GDM1 (cell line): ENCODE data around the gene HOXD4.

Experiments
- DNase-seq: peaks from one replicate; lab custom pipeline; 2025; lab: John Stamatoyannopoulos, UW

HOXD4 gene

DNA sequence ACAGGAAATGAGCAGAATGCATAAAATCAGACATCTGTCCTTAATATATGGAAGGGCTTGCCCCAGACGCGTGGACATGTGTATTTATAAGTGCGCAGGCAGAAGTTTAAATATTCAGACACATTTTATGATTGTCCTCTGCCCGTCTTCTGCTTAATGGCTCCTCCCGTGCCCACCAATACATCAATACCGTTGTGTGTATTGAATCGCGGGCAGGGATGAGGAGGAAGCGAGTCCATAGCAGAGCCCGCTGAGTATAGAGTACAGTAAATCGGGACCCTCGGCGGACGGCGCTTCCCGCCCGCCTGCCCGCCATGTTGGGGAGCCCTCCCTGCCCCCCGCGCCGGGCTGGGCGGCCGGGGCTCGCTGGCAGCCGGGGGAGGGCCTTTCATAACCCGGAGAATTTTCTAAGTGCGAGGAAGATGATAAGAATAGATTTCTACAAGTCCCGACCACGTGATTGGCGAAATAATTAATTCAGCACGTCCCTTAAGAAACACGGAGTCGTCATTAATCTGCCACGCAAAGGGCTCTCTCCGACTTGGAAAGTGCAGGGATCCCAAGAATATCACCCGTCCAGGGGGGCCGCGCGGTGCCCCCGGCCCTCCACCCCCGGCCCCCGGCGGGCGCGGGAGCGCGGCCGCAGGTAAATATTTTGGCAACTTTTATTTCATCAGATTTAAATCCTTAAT lies 5.6 kb downstream of the HOXD4 start, which contains the start of gene HOXD3:
HOXD3 (plus strand) TSS at position 501 of the 692 bp plus-strand sequence. CDS start 11,808 bp downstream, outside the sequence.
- no peak for DNase-seq

DNA sequence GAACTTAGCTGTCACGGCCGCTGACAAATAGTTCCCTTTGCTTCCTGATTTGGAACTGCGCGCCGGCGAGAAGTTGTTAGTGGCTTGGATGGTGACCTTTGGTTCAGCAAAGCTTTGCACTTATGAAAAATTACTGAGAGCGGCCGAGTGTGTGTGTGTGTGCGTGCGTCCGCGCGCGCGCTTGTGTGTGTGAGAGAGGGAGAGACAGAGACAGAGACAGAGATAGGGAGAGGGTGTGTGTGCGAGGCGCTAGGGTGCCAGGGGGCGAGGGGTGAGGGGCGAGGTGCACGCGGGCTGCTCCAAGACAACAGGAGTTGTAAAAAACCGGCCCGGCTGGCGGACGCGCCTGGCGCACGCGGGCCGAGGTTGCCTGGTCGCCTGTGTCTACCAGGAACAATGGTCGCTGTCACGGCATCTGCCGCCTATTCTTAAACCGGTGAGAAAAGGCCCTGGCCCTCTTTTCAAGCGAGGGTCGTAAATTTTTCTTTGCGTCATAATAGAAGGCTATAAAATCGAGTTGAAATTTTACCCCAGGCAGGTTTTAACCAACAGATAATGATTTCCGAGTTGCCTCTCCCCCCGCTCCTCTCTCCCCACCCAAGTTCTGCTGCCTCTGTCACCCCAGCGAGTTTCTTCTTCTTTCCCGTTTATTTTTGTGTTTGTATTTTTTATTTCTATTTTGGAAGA lies 6.3 kb downstream of the HOXD4 start:
- DNase-seq, result no peak

DNA sequence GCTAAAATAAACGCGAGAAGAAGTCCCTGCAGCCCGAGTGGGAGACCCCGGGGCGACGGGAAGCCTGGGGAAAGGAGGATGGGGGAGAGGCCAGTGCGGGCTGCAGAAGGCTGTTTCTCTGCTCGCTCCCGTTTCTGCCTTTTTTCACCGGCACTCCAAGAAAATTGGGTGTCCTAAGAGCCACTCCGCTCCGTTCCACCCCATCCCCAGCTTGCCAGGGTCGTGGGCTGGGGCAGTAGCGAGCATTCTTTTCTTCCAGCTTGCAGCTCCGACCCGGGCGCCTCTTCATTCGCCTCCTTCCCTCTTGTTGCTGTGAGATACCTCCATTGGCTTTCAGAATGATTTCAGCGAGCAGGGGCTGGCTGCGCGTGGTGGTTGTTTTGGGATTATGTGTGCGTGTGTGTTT lies 6.8 kb downstream of the HOXD4 start:
- no peak for DNase-seq

DNA sequence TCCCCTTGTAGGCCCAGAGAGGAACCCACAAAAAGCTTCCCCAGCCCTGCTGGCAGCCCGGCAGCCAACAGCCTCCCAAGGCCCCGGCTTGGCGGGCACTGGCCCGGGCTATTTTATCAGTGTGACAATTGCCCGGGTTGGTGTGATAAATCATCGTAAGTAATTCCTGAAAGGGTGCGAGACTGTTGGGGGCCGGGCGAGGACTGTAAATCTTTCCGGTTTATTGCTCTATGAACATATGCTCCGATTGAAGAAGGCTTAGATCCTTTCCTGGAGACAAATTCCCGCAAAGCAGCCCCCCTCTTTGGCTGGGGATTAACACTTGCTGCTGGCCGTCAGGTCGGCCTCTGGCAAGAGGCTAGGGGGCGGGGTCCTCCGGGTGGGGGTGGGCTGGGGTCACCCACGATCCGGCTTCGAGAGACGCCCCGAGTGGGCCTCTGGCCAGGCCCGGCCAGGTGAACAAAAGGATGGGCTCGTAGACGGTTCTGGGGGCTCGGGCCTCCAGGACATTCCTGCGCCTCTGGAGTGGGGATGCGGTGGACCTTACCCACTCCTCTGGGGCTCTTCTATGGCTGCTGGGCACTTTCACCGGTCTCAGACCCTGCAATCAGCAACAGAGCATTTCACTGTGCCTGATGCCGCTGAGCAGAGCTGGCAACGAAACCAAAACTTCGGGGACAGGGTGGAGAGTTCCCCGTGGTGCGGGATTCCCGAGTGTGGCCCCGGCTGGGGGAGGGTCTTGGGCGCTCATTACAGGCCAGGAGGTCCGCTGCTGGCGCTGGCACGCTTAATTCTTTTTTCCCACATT lies 7.7 kb downstream of the HOXD4 start:
- no peak for DNase-seq

DNA sequence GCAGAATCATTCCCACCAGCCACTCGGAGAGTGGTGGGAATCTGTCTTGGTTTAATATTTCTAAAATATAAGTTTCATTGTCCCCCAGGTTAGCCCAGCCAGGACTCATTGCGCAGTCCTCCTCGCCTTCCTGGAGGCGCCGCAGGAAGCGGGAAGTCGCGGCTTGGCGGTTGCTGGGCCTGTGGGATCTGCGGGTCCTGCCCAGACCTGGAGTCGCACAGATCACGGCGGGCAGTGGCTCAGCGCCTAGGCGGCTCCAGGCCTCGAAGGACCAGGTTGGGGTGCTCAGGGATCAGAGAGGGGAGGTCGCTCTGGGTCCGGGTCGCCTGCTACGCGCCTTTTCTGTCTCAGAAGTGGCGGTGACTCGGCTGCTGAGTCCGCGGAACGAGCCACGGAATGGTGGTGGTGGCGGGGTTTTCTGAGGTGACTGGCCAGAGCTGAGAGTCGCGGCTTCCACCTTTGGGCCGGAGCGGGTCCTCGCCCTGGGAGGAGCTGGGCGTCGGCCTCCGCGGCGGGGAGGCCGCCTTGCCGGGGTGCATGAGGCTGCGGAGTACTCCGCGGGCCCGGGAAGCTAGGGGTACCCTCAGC lies 8.4 kb downstream of the HOXD4 start:
- no peak for DNase-seq

DNA sequence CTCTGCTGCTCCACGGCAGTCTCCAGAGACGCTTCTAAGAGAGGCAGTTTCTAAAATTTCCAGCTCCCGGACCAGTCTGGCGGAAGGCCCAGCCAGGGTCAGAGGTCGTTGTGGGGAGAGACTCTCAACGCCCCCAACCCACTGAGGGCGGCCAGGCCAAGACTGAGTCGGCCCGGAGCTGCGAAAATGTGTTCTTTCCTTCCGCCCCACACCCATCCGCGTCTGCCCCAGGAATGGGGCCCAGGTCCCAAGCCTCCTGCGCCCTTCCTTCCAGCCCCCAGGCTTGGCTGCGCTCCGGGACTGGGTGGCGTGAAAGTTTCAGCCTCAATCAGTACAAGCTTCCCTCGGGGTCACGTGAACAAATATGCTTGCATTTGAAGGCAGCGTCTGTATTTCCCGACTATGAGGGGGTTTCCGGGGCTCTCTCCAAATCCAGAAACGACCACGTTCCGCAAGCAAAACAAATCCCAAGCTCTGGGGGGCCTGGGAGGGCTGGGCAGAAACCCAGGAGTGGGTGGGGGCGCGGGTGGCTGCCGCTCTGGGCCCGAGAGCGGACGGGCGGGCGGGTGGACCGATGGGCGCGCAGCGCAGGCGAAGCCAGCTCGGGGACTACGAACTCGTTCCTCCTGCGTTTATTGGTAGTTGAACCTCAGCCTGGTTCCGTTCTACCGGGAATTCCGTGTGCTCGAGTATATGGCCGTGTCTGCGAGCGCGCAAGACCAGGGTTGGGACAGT lies 9.1 kb downstream of the HOXD4 start:
- no peak for DNase-seq

DNA sequence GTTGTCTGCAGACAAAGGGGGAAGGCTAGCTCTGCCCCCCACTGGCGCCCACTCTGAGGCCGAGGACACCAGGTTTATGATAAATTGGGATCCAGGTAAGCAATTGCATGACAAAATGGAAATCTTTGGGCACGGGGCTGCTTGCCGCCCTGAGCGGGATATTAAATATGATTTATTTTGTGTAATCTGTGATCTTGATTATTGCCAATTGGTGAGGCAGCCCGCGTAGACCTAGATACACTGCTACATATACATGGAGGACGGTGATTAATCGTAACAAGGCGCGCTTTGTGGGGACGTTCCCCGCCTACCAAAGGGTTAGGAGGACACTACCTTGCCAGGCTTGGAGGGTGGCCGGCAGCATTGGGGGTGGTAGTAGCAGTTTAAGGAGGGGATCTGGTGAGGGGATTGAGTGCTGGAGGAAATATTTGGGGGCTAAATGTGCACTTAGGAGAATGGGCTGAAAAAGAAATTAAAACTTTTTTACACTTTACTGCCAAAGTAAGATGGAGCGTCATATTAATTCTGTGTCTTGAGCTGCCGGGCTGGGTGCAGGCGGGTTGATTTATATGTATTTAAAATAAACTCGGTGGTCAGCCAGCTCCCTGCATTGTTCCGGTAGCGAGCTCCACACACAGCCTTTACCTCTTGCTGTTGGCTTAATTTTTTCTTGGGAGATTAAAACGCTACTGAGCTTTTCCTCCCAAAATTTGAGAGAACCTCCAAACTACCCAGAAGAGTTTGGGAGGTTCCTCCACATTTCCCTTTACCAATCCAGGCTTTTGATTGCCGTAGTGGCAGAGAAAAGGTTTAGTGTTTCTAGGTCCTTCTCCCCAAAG lies 9.9 kb downstream of the HOXD4 start:
- no peak for DNase-seq

DNA sequence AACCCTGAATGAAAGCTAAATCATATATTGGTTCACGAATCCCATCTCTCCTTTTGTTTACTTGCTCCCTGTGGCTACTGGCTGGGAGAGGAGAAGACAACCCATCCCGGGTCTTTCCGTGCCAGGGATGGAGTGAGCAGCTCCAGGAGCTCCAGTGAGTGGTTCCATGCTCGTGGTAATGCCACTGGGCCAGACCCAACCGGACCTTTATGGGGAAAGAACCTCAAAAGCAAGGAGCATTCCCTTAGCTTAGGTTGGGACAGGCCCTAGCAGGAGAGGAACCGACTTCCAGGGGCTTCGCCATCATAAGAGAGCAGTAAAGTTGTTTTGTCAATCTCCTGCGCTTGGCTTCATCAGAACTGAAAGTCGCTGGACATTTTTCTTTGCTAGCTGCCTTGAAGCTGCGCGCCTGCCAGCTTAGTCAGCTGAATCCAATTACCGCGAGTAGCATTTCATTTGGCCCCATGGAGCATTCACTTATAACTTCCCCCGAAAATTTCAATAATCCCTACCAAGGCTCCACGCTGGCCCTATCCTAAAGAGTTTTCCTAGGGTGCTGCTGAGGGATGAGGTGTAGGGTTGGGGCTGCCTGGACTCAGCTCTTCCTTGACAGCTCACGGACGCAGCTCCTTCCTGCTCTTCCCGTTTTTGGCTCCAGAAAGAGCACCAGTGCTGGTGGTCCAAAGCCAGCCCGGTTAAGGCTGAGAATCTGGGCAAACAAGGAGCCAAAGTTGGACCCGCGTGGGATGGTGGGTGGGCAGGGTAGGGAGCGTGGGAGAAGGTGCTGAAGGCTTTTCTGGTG lies 10.7 kb downstream of the HOXD4 start:
- DNase-seq, result no peak

DNA sequence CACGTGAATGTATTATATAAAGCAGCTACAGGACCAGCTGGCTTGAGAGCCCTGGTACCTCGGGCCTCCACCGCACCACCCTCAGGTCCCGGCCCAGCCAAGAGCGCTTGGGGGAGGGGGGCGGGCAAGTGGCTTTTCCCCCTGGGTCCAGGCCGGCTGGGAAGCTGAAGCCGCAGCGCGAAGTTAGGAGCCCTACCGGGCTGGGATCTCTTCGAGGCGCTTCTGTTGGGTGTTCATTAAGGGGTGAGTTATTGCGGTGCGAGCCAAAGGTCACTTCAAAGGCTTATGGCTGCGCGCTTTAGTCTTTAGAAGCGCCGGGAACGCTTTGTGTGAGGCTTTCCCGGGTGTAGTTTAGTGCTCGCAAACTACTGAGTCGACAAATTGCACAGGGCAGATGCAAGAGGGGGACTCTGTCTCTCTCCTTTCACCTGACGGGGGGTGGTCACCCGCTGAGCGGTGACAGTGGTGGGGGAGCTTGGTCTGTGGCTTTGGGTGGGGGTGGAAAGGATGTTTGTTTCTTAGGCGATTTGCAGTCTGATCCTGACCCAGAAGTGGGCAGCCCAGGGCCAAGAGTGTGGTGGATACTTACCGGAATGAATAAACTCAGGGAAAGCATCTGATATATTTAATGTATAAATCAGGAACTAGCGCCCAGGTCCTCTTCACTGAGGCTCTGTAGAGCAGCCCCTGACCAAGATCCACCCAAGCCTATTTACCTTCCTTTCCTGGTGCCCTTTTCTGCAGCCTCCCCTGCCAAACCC lies 11.7 kb downstream of the HOXD4 start:
- DNase-seq, result no peak

DNA sequence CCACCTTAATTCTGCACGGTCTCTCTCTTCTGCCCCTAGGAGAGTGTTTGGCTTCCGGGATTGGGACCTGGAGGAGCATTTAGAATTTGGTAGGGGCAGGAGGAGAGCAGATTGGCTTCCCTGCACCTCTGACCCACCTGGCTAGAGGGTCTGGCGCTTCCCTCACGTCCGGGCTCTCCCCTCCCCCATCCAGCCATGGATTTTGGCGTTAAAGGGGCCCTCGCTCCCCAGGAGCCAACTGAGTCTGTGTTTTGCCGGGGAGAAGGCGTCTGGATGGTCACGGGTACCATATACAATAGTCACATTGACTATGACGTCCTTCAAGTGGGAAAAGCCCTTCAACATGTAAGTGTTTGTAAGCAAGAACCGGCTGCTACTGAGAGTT lies 12.3 kb downstream of the HOXD4 start:
- DNase-seq, result no peak

DNA sequence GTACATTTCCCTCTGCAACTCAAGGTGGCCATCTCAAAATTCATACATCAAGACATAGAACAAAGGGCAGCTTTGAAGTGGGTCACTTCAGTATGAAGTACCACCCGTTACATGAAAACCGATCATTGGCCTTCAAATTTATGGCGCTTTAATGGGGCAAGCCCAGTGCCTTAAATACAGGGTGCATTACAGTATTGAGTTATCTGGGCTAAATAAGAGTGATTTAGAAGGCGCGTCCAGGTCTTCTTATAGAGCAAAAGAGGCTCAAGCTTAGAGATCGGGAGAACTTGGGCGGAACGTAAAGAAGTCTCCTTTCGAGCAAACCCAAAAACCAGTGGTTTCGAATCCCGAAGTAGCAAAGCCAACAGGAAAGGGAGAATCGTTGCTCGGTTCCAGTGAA lies 12.9 kb downstream of the HOXD4 start:
- DNase-seq, result no peak

DNA sequence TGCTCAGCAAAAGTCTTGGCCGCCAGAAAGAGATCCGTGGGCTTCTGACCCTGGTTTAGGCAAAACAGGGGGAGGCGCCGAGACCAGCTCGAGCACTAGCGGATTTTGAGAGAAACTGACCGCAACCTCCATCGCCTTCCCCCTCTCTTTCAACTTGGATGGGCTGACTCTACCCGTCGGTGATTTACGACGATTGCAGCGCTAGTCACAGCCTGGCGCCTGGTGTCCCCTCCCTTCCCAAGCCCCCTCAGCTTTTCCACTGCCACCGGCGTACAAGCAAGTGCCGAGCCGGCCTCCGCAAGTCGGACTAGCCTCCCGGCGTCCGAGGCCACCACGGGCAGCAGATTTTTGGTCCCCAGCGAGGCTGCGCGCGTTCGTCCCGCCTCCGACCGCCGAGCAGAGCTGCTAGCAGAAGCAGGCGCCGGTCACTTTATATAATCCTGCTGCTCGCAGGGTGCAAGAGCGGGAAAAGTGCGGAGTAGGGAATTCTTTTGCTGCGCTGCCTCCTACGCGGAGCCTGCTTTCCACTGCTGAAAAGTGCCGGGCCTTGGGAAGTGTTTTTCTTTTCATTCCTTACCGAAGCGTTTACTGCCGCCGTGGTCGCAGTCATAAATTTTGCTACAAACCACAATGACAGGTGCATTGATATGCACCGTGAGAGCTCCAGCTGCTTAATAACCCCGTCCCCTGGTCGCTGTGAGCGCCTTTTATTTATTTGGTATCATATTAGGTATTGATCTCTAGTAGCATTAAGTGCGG lies 13.4 kb downstream of the HOXD4 start:
- no peak for DNase-seq

DNA sequence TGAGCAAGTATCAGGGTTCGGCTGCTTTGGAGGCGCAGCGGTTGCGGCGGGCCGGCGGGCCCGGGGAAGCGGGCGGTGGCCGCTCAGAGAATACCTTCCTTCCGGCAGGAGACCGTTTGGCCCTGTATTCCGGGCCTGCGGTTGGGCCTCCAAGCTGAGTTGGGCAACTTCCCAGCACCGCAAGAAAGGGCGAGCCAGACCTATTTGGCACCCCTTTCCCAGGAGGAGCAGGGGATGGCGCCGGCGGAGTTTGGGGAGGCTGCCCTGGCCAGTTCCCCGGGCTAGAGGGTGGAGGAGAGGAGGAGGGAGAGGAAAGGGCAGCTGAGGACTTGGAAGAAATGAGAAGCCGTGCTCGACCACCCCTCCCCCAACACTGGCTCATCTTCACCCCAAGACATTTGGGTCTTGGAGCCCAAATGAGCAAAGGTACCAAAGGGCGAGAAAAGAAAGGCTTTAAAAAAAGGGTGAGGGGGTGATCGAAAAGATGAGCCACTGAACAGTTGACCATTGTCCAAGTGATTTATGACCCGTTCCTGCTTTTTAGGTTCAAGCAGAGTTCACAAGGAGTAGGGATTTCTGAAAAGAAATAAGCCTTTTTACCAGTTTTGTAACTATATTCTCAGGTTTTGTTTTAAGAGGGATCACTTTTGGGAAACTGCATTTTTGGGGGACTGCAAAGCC lies 14.2 kb downstream of the HOXD4 start:
- no peak for DNase-seq

DNA sequence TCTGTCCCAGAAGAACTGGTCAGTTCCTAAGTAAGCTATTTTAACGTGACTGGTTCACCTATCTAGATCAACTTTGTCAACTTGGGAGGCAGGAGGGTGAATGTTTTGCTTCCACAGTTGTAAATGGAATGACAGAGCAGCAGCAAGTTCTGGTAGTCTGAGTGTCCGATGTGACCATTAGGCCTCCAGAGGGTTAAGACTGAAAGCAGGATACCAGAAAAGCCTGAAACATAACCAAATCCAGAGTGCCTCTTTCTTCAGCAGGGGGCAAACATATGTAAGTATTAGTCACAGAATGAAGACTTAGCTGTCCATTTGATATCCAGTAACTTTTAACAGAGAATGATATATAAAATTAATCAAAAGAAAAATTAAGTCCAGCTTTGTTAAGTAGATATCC lies 14.9 kb downstream of the HOXD4 start:
- DNase-seq, result no peak

DNA sequence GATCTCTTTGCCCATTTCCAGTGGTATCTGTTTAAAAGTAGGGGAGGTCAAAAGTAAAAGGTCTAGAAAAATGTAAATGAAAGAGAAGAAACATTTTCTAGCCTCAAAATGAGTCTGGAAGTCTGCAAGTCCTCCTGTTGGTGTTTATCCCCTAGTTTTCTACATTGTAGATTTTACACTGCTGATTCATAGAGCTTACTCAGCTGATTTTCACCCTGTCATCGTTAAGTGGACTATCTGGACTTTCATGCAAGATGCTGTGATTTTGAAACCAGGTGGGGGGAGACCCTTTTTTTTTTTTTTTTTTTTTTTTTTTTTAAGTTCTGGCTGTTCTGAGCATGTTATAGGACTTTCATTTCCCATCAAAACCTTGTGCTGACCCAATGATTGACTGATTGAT lies 16.0 kb downstream of the HOXD4 start:
- no peak for DNase-seq

DNA sequence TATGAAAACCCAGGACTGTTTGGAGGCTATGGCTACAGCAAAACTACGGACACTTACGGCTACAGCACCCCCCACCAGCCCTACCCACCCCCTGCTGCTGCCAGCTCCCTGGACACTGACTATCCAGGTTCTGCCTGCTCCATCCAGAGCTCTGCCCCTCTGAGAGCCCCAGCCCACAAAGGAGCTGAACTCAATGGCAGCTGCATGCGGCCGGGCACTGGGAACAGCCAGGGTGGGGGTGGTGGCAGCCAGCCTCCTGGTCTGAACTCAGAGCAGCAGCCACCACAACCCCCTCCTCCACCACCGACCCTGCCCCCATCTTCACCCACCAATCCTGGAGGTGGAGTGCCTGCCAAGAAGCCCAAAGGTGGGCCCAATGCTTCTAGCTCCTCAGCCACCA lies 17.8 kb downstream of the HOXD4 start:
- no peak for DNase-seq

DNA sequence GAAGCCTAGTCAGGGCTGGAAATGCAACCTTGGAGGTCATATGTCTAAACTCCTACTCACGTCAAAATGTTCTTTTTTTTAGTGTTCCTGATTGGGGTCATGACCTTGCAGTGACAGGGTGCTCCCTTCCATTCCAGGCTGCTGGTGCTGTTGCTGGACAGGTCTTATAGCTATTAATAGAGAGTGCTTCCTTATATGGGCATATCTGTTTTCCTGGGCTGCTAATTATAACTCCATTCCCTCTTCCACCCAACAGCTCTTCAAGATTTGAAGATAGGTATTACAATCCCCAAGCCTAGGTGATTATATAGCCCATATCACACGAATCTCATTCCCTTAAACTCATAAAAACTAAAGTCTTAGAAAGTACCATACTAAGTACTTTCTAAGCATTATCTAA lies 18.4 kb downstream of the HOXD4 start:
- DNase-seq, result no peak
